ENCODE data around the gene CDKN2D. TPM values are rescaled to one million over a fixed set of nuclear protein-coding genes. Genes with fewer than 3 reads are reported as not detected.
"Not testable (repeated sequence)": the region's sequence is repeated elsewhere in the genome, so short reads cannot be mapped to it uniquely, and the experiment has no call there.

The CDKN2D gene
- total and polyA plus RNA-seq, 8 donors = 7.2 to 15.7 (median 10.0) TPM

DNA sequence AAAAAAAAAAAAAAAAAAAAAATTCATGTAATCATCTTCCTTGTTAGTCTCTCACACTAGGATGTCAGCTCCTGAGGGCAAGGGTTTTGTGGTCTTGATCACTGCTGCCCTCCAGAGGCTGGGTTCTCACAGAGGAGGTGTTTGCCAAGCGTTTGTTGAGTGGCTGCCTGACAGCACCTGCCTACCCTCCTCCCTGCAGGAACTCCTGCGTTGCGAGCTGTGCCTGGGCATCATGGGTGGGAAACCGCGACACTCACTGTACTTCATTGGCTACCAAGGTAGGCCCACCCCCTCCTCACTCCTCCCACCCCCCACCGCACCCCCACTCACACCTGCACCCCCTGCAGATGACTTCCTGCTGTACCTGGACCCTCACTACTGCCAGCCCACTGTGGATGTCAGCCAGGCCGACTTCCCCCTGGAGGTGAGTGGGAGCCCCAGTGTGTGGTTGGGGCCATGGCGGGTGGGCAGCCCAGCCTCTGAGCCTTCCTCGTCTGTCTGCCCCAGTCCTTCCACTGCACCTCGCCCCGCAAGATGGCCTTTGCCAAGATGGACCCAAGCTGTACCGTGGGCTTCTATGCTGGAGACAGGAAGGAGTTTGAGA, 17.0 kb downstream of the CDKN2D start:
- TF ChIP-seq, protein P1, sequence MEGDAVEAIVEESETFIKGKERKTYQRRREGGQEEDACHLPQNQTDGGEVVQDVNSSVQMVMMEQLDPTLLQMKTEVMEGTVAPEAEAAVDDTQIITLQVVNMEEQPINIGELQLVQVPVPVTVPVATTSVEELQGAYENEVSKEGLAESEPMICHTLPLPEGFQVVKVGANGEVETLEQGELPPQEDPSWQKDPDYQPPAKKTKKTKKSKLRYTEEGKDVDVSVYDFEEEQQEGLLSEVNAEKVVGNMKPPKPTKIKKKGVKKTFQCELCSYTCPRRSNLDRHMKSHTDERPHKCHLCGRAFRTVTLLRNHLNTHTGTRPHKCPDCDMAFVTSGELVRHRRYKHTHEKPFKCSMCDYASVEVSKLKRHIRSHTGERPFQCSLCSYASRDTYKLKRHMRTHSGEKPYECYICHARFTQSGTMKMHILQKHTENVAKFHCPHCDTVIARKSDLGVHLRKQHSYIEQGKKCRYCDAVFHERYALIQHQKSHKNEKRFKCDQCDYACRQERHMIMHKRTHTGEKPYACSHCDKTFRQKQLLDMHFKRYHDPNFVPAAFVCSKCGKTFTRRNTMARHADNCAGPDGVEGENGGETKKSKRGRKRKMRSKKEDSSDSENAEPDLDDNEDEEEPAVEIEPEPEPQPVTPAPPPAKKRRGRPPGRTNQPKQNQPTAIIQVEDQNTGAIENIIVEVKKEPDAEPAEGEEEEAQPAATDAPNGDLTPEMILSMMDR (IDR thresholded peaks at IDR 0.05) = no peak
- Histone ChIP-seq H3K9me3 (no peaks in the 10 kb centered on the region), H3K27ac (no peak overlapping the region), H3K27me3 (no peaks in the 10 kb centered on the region), H3K36me3 (peaks cover 0 to 99% of the 10 kb centered on the region in 2 donors), H3K4me1 (peaks cover 0 to 6% of the 10 kb centered on the region in 2 donors), H3K4me3 (no peak overlapping the region)
- DNase-seq (no peak), ATAC-seq (peak; percentile 39)
- intact Hi-C loops (cut with DNase I) = no loop called here

DNA sequence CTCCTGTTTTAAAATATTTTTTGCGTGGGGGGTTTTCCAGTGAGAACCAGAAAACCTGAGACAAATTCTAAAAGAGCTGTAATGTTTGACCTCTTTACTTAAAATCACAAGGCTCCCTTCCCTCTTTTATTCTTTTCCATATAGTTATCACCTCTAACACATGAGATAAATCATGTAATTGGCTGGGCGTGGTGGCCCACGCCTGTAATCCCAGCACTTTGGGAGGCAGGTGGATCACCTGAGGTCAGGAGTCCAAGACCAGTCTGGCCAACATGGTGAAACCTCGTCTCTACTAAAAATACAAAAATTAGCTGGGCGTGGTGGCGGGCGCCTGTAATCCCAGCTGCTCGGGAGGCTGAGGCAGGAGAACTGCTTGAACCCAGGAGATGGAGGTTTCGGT, 17.8 kb downstream of the CDKN2D start:
- ATAC-seq; H3K4me3 ChIP-seq; DNase-seq; H3K4me1 ChIP-seq; H3K9me3 ChIP-seq; H3K27me3 ChIP-seq; H3K27ac ChIP-seq; intact Hi-C loops (cut with DNase I): not testable (repeated sequence)
- H3K36me3 ChIP-seq = peaks cover 0 to 97% of the 10 kb centered on the region in 2 donors

DNA sequence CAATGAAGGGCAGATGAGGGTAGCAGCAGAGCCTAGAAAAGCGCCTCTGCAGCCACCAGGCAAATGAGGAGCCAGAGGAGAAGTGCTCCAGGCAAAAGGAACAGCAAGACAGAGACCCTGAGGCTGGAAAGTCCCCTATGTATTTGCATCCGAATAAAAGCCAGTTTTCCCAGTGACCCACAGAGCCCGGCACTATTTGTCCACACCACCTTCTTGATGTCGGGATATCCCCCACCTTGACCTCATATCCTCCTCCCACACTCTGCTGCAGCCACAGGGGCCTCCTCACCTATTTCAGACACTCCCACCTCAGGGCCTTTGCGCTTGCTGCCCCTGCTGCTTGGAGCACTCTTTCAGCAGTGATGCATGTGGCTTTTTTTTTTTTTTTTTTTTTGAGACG, 18.4 kb downstream of the CDKN2D start:
- DNase-seq (no peak), ATAC-seq (no peak)
- H3K36me3 ChIP-seq = peaks cover 0 to 90% of the 10 kb centered on the region in 2 donors
- no peak overlapping the region for H3K4me3 ChIP-seq
- no peaks in the 10 kb centered on the region for H3K27me3 ChIP-seq
- intact Hi-C loops (cut with DNase I) = no loop called here
- peaks cover 0 to 13% of the 10 kb centered on the region in 2 donors for H3K4me1 ChIP-seq
- H3K27ac ChIP-seq = no peak overlapping the region
- no peaks in the 10 kb centered on the region for H3K9me3 ChIP-seq
- TF ChIP-seq, protein P1 (IDR thresholded peaks at IDR 0.05) = no peak

DNA sequence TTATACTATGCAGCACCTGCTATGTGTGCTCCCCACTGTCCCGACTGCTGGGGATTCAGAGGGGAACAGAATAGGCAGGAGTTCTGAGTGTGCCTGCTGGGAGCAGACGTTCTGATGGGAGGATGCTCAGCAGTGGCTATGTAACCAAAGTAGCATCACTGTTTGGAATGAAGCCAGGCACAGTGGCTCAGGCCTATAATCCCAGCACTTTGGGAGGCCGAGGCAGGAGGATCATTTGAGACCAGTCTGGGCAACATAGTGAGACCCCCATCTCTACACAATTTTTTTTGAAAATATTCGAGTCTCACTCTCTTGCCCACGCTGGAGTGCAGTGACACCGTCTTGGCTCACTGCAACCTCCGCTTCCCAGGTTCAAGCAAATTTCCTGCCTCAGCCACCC, 19.0 kb downstream of the CDKN2D start:
- intact Hi-C loops (cut with DNase I) = no loop called here
- Histone ChIP-seq H3K4me3 (no peak overlapping the region), H3K36me3 (peaks cover 0 to 84% of the 10 kb centered on the region in 2 donors), H3K9me3 (no peaks in the 10 kb centered on the region), H3K4me1 (peaks cover 3 to 19% of the 10 kb centered on the region in 2 donors), H3K27me3 (no peaks in the 10 kb centered on the region), H3K27ac (no peak overlapping the region)
- ATAC-seq (no peak), DNase-seq (no peak)
- TF ChIP-seq, protein P1 (IDR thresholded peaks at IDR 0.05) = no peak

DNA sequence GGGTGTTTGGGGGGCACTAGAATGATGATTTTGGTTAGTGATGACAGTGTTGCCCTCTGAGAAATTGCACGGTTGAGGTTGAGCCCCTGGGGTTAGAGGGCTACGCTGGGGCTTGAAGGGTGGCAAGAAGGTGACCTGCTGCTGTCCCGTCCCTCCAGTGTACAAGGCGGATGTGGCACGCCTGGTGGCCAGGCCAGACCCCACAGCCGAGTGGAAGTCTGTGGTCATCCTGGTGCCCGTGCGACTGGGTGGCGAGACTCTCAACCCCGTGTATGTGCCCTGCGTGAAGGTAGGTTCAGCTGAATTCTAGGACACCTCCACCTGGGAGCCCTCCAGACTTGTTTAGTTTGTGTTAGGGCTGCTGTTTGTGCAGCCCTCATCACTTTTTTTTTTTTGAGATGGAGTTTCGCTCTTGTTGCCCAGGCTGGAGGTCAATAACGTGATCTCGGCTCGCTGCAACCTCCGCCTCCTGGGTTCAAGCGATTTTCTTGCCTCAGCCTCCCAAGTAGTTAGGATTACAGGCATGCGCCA, 20.0 kb downstream of the CDKN2D start:
- Histone ChIP-seq H3K27me3 (no peaks in the 10 kb centered on the region), H3K4me3 (no peak overlapping the region), H3K27ac (no peak overlapping the region), H3K36me3 (peaks cover 0 to 75% of the 10 kb centered on the region in 2 donors), H3K4me1 (peaks cover 7 to 24% of the 10 kb centered on the region in 2 donors), H3K9me3 (no peaks in the 10 kb centered on the region)
- no peak for ATAC-seq
- no peak for DNase-seq
- intact Hi-C loops (cut with DNase I) = no loop called here
- TF ChIP-seq, protein P1 (IDR thresholded peaks at IDR 0.05) = no peak

DNA sequence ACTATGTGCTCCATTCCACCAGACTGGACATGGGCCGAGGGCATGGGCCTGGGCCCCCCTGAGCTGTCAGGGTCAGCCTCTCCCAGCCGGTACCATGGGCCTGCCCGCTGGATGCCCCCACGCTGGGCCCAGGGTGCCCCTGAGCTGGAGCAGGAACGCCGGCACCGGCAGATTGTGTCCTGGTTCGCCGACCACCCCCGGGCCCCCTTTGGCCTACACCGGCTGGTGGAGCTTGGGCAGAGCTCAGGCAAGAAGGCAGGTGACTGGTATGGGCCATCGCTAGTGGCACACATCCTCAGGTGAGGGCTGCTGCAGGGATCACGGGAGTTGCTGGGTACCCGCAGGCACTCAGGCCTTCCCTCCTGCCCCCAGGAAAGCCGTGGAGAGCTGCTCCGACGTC, 22.0 kb downstream of the CDKN2D start:
- intact Hi-C loops (cut with DNase I) = no loop called here
- Histone ChIP-seq H3K4me3 (no peak overlapping the region), H3K9me3 (no peaks in the 10 kb centered on the region), H3K27ac (no peak overlapping the region), H3K27me3 (no peaks in the 10 kb centered on the region), H3K36me3 (peaks cover 0 to 55% of the 10 kb centered on the region in 2 donors), H3K4me1 (peaks cover 7 to 28% of the 10 kb centered on the region in 2 donors)
- TF ChIP-seq, protein P1 (IDR thresholded peaks at IDR 0.05) = no peak
- DNase-seq (no peak), ATAC-seq (no peak)

All from left lung (tissue), 10 donors.